SK-N-MC (cell line): ENCODE results near the gene ATRNL1.

Experiments
- EZH2 ChIP-seq: fragments of 200-600 bp; sonication (generic); IDR thresholded peaks from one replicate; pipeline ENCODE4 v1.6.1; 2017; ENCODE audit warnings: antibody characterized with exemption
- FOXP2 ChIP-seq: optimal IDR thresholded peaks from 2 replicates; pipeline ENCODE3; 2011; ENCODE audit warnings: mild to moderate bottlenecking, moderate library complexity; ENCODE audit not compliant: insufficient read depth; ENCODE audit errors: extremely low read length, control extremely low read depth
- POLR2AphosphoS5 ChIP-seq: IDR thresholded peaks from 2 replicates; pipeline ENCODE4 v1.6.1; 2012; ENCODE audit warnings: mild to moderate bottlenecking, low read depth, low read length, borderline replicate concordance

DNA sequence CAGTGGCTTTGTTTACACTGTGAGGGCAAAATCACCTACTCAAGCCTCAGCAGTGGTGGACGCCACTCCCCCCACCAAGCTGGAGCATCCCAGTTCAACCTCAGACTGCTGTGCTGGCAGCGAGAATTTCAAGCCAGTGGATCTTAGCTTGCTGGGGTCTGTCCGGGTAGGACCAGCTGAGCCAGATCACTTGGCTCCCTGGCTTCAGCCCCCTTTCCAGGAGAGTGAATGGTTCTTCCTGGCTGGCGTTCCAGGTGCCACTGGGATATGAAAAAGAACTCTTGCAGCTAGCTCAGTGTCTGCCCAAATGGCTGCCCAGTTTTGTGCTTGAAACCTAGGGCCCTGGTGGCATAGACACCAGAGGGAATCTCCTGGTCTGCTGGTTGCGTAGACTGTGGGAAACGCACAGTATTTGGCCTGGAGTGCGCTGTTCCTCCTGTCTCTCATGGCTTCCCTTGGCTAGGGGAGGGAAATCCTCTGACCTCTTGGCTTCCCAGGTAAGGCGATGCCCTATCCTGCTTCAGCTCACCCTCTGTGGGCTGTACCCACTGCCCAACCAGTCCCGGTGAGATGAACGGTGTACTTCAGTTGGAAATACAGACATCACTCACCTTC lies 398.5 kb downstream of the ATRNL1 start:
- TF ChIP-seq EZH2 = no peak
- no peak for TF ChIP-seq POLR2AphosphoS5
- no peak for TF ChIP-seq FOXP2
